Measurements from ENCODE around the gene SIAH3.

DNA sequence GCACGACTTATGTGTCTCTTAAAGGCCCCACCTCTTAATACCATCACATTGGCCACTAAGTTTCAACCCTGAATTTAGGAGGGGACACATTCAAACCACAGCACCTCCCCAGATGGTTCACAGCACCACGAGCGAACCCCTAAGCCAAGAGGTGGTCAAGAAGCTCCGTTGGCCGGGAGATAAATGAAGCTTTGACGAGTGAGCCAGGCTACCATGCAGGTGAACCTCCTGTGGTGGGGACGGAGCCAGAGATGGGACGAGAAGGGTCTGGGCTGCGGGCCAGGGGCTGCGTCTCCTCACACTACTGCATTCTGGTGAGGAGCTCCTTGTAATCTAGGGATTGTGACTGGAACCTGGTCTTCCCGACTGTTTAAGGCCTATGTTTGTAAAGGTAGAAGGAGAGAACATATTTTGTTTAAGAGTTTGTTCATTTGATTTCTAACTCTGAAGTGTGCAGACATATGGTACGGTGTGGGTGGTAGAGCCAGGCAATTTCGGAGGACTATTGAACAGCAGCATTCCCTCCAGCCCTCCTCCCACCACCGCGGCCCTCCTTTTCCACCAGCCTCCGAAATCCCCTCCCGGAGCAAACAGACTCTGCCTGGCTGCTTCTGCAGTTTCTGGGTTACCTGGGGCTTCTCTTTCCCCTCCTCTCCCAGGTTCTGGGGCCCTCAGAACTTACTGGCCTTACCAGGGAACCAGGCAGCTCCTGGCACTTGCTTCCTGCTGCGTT is 31.3 kb downstream of the SIAH3 start:
- TF ChIP-seq, protein P1, sequence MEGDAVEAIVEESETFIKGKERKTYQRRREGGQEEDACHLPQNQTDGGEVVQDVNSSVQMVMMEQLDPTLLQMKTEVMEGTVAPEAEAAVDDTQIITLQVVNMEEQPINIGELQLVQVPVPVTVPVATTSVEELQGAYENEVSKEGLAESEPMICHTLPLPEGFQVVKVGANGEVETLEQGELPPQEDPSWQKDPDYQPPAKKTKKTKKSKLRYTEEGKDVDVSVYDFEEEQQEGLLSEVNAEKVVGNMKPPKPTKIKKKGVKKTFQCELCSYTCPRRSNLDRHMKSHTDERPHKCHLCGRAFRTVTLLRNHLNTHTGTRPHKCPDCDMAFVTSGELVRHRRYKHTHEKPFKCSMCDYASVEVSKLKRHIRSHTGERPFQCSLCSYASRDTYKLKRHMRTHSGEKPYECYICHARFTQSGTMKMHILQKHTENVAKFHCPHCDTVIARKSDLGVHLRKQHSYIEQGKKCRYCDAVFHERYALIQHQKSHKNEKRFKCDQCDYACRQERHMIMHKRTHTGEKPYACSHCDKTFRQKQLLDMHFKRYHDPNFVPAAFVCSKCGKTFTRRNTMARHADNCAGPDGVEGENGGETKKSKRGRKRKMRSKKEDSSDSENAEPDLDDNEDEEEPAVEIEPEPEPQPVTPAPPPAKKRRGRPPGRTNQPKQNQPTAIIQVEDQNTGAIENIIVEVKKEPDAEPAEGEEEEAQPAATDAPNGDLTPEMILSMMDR (optimal IDR thresholded peaks at IDR 0.05 in 1 of 3, IDR thresholded peaks at IDR 0.05 in 1 of 3, conservative IDR thresholded peaks at IDR 0.05 in 1 of 3; ENCODE audit: extremely low read depth in 1 of 3, insufficient read depth in 2 of 3, low read length in 3 of 3) = no peak
- no peak for TF ChIP-seq EZH2 (IDR thresholded peaks at IDR 0.05; ENCODE audit: low read length)
